GM12874 (cell line): Measurements from ENCODE around the gene PDE8B.

Experiments
- CTCF ChIP-seq: IDR thresholded peaks from 2 replicates; pipeline ENCODE4 v1.5.1; 2011; ENCODE audit warnings: low read depth, mild to moderate bottlenecking, control low read depth, low read length, moderate library complexity; ENCODE audit not compliant: insufficient read depth

Gene PDE8B

GRCh38 chr5:77255617-77256016 lies 45.1 kb downstream of the PDE8B start:
- TF ChIP-seq CTCF: no peak

- TF ChIP-seq CTCF: no peak
These were observed 45.9 kb downstream of the PDE8B start for GRCh38 chr5:77256406-77256805.

- no peak for TF ChIP-seq CTCF
These were observed 48.2 kb downstream of the PDE8B start for GRCh38 chr5:77258652-77259051.

GRCh38 chr5:77259476-77259875 lies 49.0 kb downstream of the PDE8B start:
- no peak for TF ChIP-seq CTCF

- no peak for TF ChIP-seq CTCF
These were observed 52.2 kb downstream of the PDE8B start for GRCh38 chr5:77262697-77263096.

- TF ChIP-seq CTCF: no peak
These were observed 55.8 kb downstream of the PDE8B start for GRCh38 chr5:77266291-77266690.

- TF ChIP-seq CTCF: no peak
These were observed 57.0 kb downstream of the PDE8B start for GRCh38 chr5:77267496-77267895.

GRCh38 chr5:77272206-77272605 lies 61.7 kb downstream of the PDE8B start:
- no peak for TF ChIP-seq CTCF
